B cell (primary cell): ENCODE measurements around the gene HPRT1.

ENCODE experiments used
- CTCF ChIP-seq: fragments of 200-600 bp; IDR thresholded peaks from one replicate; pipeline ENCODE4 v1.8.0; 2022; ENCODE audit warnings: antibody characterized with exemption, mild to moderate bottlenecking
- EZH2 ChIP-seq: IDR thresholded peaks from 2 replicates; pipeline ENCODE4 v1.6.1; 2012; ENCODE audit warnings: borderline replicate concordance, low read depth, mild to moderate bottlenecking, moderate library complexity, low read length; ENCODE audit not compliant: insufficient read depth, poor library complexity, severe bottlenecking

GRCh38 chrX:134462927-134463326 lies 3.0 kb downstream of the HPRT1 start:
- TF ChIP-seq CTCF (no peak), EZH2 (no peak)
